Keratinocyte (primary cell): ENCODE measurements around the gene POP5. TPM values are rescaled to one million over a fixed set of nuclear protein-coding genes. Genes with fewer than 3 reads are reported as not detected.

Source experiments
- DNase-seq: peaks from one replicate; pipeline ENCODE4 v3.0.0-alpha.2; 2011; ENCODE audit warnings: low read depth, missing footprints, low spot score
- FAIRE-seq: peaks from 2 replicates; lab custom pipeline; 2011; peaks lifted over from hg19 to GRCh38; lab: Jason Lieb, UNC
- H2AFZ ChIP-seq: 2 replicates; pipeline ENCODE4 v1.6.0; 2012; ENCODE audit warnings: low read length, control low read depth, inconsistent platforms; ENCODE audit not compliant: control insufficient read depth
- H3K27ac ChIP-seq: 2 replicates; pipeline ENCODE4 v1.5.1; 2011; ENCODE audit warnings: low read length; ENCODE audit not compliant: control insufficient read depth, insufficient read depth
- H3K27me3 ChIP-seq: 3 replicates; pipeline ENCODE4 v1.6.0; 2011; ENCODE audit warnings: low read length; ENCODE audit not compliant: control insufficient read depth, insufficient read depth; ENCODE audit errors: extremely low read depth
- H3K36me3 ChIP-seq, 2 experiments: 2 replicates in 1 of 2; 3 replicates in 1 of 2; pipeline ENCODE4 v1.5.1; 2011; ENCODE audit warnings: low read length in 2 of 2, mild to moderate bottlenecking in 1 of 2; ENCODE audit not compliant: control insufficient read depth in 2 of 2, insufficient read depth in 2 of 2; ENCODE audit errors: extremely low read depth in 1 of 2
- H3K4me1 ChIP-seq: 3 replicates; pipeline ENCODE4 v1.5.1; 2011; ENCODE audit warnings: low read length; ENCODE audit not compliant: control insufficient read depth, insufficient read depth; ENCODE audit errors: extremely low read depth
- H3K4me2 ChIP-seq: 3 replicates; pipeline ENCODE4 v1.6.0; 2011; ENCODE audit warnings: low read depth, low read length; ENCODE audit not compliant: control insufficient read depth, insufficient read depth; ENCODE audit errors: extremely low read depth
- H3K4me3 ChIP-seq, 3 experiments: fragments of 200-600 bp in 1 of 3; sonication (generic) in 1 of 3; 2 replicates in 2 of 3; 3 replicates in 1 of 3; pipeline ENCODE4 v1.5.1; 2011 to 2016; ENCODE audit warnings: low read length in 3 of 3, mild to moderate bottlenecking in 3 of 3, control low read depth in 2 of 3, inconsistent platforms in 1 of 3, low read depth in 1 of 3, mixed read lengths in 1 of 3, mixed run types in 1 of 3, moderate library complexity in 1 of 3; ENCODE audit not compliant: control insufficient read depth in 2 of 3, insufficient read depth in 2 of 3; ENCODE audit errors: extremely low read depth in 1 of 3
- H3K79me2 ChIP-seq: 2 replicates; pipeline ENCODE4 v1.6.0; 2012; ENCODE audit warnings: low read length; ENCODE audit not compliant: control insufficient read depth, insufficient read depth
- H3K9ac ChIP-seq: 3 replicates; pipeline ENCODE4 v1.6.0; 2011; ENCODE audit warnings: low read length; ENCODE audit not compliant: control insufficient read depth, insufficient read depth; ENCODE audit errors: extremely low read depth
- H3K9me1 ChIP-seq: 3 replicates; pipeline ENCODE4 v1.6.0; 2011; ENCODE audit warnings: low read length; ENCODE audit not compliant: control insufficient read depth, insufficient read depth; ENCODE audit errors: extremely low read depth
- H3K9me3 ChIP-seq: 2 replicates; pipeline ENCODE4 v1.5.1; 2012; ENCODE audit warnings: low read depth, low read length; ENCODE audit not compliant: control insufficient read depth
- H4K20me1 ChIP-seq: 3 replicates; pipeline ENCODE4 v1.6.0; 2011; ENCODE audit warnings: low read length; ENCODE audit not compliant: control insufficient read depth, insufficient read depth; ENCODE audit errors: extremely low read depth
- CTCF ChIP-seq, 3 experiments: IDR thresholded peaks in 1 of 3; conservative IDR thresholded peaks in 1 of 3; optimal IDR thresholded peaks in 1 of 3; 2 replicates in 2 of 3; 3 replicates in 1 of 3; pipeline versions ENCODE3 to v1.5.1; 2011; ENCODE audit warnings: low read length in 3 of 3, mild to moderate bottlenecking in 3 of 3, moderate library complexity in 2 of 3, control low read depth in 1 of 3, inconsistent platforms in 1 of 3; ENCODE audit not compliant: insufficient read depth in 2 of 3; ENCODE audit errors: extremely low read depth in 1 of 3
- EZH2 ChIP-seq: IDR thresholded peaks from one replicate; pipeline ENCODE4 v1.6.1; 2012; ENCODE audit warnings: inconsistent platforms, mild to moderate bottlenecking, low read length, moderate library complexity
- dilution Hi-C: fragments of 300-500 bp; cut with MboI; formaldehyde crosslinking; loops from one replicate; pipeline ENCODE4 v1.7.0; 2020; ENCODE audit warnings: low sequenced_read_pairs; ENCODE audit not compliant: extremely low pct_ligation_motif_present
- polyA plus RNA-seq, 5 experiments: library from polyadenylated mRNA; depleted of rRNA in 3 of 5; stranded (reverse) in 3 of 5; stranded (forward) in 1 of 5; unstranded in 1 of 5; fragments of >200 nt; gene quantifications; 1 replicate in 1 of 5; 2 replicates in 3 of 5; 3 replicates in 1 of 5; pipeline versions ENCODE4 v1.2.1 to v1.2.3, GENCODE V29; 2011 to 2012; ENCODE audit warnings: missing spikeins in 2 of 5, low read depth in 1 of 5, low replicate concordance in 1 of 5

Gene POP5
- polyA plus RNA-seq, 1 donor (not counting 4 experiments of a cell fraction or from before 2014, with no cell fraction given) = 105 TPM

- dilution Hi-C loops = no loop called here
Measured at GRCh38 chr12:120599672-120600552, 18.7 kb upstream of the POP5 start.

GRCh38 chr12:120598674-120599463 lies 17.7 kb upstream of the POP5 start:
- no peaks in the 10 kb centered on the region for H4K20me1 ChIP-seq
- dilution Hi-C loops = no loop called here
- no peak overlapping the region for H3K9ac ChIP-seq
- H3K9me1 ChIP-seq = no peaks in the 10 kb centered on the region
- H3K79me2 ChIP-seq = no peaks in the 10 kb centered on the region
- no peak for TF ChIP-seq CTCF (optimal IDR thresholded peaks at IDR 0.05 in 1 of 3, IDR thresholded peaks at IDR 0.05 in 1 of 3, conservative IDR thresholded peaks at IDR 0.05 in 1 of 3; ENCODE audit: extremely low read depth in 1 of 3, insufficient read depth in 2 of 3, low read length in 3 of 3)
- TF ChIP-seq EZH2 = no peak
- FAIRE-seq (no peak), DNase-seq (no peak)
- no peaks in the 10 kb centered on the region for H3K4me1 ChIP-seq
- H3K4me3 ChIP-seq = no peak overlapping the region
- H3K9me3 ChIP-seq = no peaks in the 10 kb centered on the region
- no peaks in the 10 kb centered on the region for H3K36me3 ChIP-seq
- no peak overlapping the region for H2AFZ ChIP-seq
- no peak overlapping the region for H3K27ac ChIP-seq
- no peak overlapping the region for H3K4me2 ChIP-seq
- peaks cover 10% of the 10 kb centered on the region for H3K27me3 ChIP-seq

More at GRCh38 chr12:120599672-120600552, 18.7 kb upstream of the POP5 start:
- H2AFZ ChIP-seq = no peak overlapping the region
- DNase-seq (no peak), FAIRE-seq (no peak)
- H3K4me2 ChIP-seq = no peak overlapping the region
- no peaks in the 10 kb centered on the region for H3K9me1 ChIP-seq
- H3K36me3 ChIP-seq = no peaks in the 10 kb centered on the region
- H3K9ac ChIP-seq = no peak overlapping the region
- H4K20me1 ChIP-seq = no peaks in the 10 kb centered on the region
- no peaks in the 10 kb centered on the region for H3K4me1 ChIP-seq
- H3K27me3 ChIP-seq = peaks cover 10% of the 10 kb centered on the region
- no peak overlapping the region for H3K27ac ChIP-seq
- TF ChIP-seq CTCF (optimal IDR thresholded peaks at IDR 0.05 in 1 of 3, IDR thresholded peaks at IDR 0.05 in 1 of 3, conservative IDR thresholded peaks at IDR 0.05 in 1 of 3; ENCODE audit: extremely low read depth in 1 of 3, insufficient read depth in 2 of 3, low read length in 3 of 3) = no peak
- no peak for TF ChIP-seq EZH2
- H3K79me2 ChIP-seq = no peaks in the 10 kb centered on the region
- H3K9me3 ChIP-seq = no peaks in the 10 kb centered on the region
- H3K4me3 ChIP-seq = no peak overlapping the region
